ENCODE results near the gene KDM4D. TPM values are rescaled to one million over a fixed set of nuclear protein-coding genes. Genes with fewer than 3 reads are reported as not detected.
A peak's percentile ranks its signal among the peaks of the same experiment; 100 is the strongest.

KDM4D gene
- total RNA-seq (2012; rRNA removed), result 0.90 and 1.1 TPM in 2 replicates
- 0.99 and 1.1 TPM in 2 replicates for polyA plus RNA-seq (2012; rRNA removed)
- polyA plus RNA-seq (2012; cell fraction: cytosol; rRNA removed), result 0.40 and 0.84 TPM in 2 replicates
- polyA plus RNA-seq (2012; cell fraction: nucleus; rRNA removed; ENCODE audit: low replicate concordance), result 0.45 and 0.65 TPM in 2 replicates
- Bru-seq, nascent RNA, result percentile 36 among the genes with signal in this experiment
- BruChase-seq, experiment 1, labeled RNA remaining after a 6-hour chase, result percentile 21 among the genes with signal in this experiment
- BruChase-seq, experiment 2, labeled RNA remaining after a 2-hour chase, result percentile 30 among the genes with signal in this experiment
- long read RNA-seq, partial matches to known transcripts, result 0 of 2 reads
- long read RNA-seq, other reads (novel, unspliced or antisense), result 0 of 2 reads

GRCh38 chr11:94973099-94973968, at the start of gene KDM4D, which contains the start of gene CWC15:
TSS of gene KDM4D (plus strand) at chr11:94973709. CDS start at chr11:94997373, 23,664 bp downstream.
TSS of gene CWC15 (minus strand) at chr11:94973556. CDS start at chr11:94972185, 1,371 bp downstream.
- Histone ChIP-seq H2AFZ (replicated peaks; ENCODE audit: low read length, poor library complexity) (peak within 1 kb of the TSS; percentile 96), H2BK120ac (ENCODE audit: low read depth, low read length) (peak within 1 kb of the TSS; percentile 58), H3K4me2 (ENCODE audit: low read depth, low read length) (peak within 1 kb of the TSS; percentile 99), H2BK20ac (ENCODE audit: low read depth, low read length) (no peak within 1 kb of the TSS), H3K9me3 (ENCODE audit: control insufficient read depth, insufficient read depth, low read length) (no peaks in the 10 kb centered on the region), H3K23ac (ENCODE audit: low read depth, low read length) (peak within 1 kb of the TSS; percentile 90), H2AK9ac (replicated peaks; ENCODE audit: low read depth, low read length, poor library complexity) (peak within 1 kb of the TSS; percentile 74), H2BK5ac (ENCODE audit: low read depth, low read length, poor library complexity, severe bottlenecking) (peak within 1 kb of the TSS; percentile 82), H3K4me3 (ENCODE audit: insufficient read depth, low read depth, low read length) (peak within 1 kb of the TSS; percentile 95), H4K20me1 (ENCODE audit: insufficient read depth, low read length) (no peaks in the 10 kb centered on the region), H4K5ac (ENCODE audit: low read depth, low read length) (peak within 1 kb of the TSS; percentile 95), H3K4ac (ENCODE audit: low read depth, low read length) (peak within 1 kb of the TSS; percentile 94), H3K9me1 (ENCODE audit: insufficient read depth, low read length) (no peaks in the 10 kb centered on the region), H3K27ac (ENCODE audit: insufficient read depth, low read length) (peak within 1 kb of the TSS; percentile 95), H3K4me1 (ENCODE audit: control insufficient read depth, insufficient read depth, low read length) (no peaks in the 10 kb centered on the region), H3K36me3 (ENCODE audit: control insufficient read depth, insufficient read depth, low read length) (peaks cover 9% of the 10 kb centered on the region), H3K18ac (ENCODE audit: low read depth, low read length) (peak within 1 kb of the TSS; percentile 58; the same call in 1 of the 2 replicates), H3K14ac (replicated peaks; ENCODE audit: low read depth, low read length) (peak within 1 kb of the TSS; percentile 86), H3K27me3 (ENCODE audit: control insufficient read depth, insufficient read depth, low read length) (no peaks in the 10 kb centered on the region), H2AK5ac (ENCODE audit: low read depth, low read length) (no peak within 1 kb of the TSS; the same call in 1 of the 2 replicates), H4K8ac (ENCODE audit: low read depth in 2 of 2, low read length in 2 of 2) (peak within 1 kb of the TSS; percentile 87 to 94), H2BK15ac (ENCODE audit: low read depth, low read length) (0 out of 3 replicates have a peak within 1 kb of the TSS, but pooled peaks have one; percentile 18), H3K56ac (ENCODE audit: extremely low read depth, insufficient read depth, low read length) (peak within 1 kb of the TSS; percentile 75; the same call in 1 of the 2 replicates), H3K79me1 (ENCODE audit: low read depth in 1 of 2, low read length in 2 of 2) (peaks cover 9 to 16% of the 10 kb centered on the region in 2 experiments), H4K91ac (ENCODE audit: insufficient read depth, low read depth, low read length) (peak within 1 kb of the TSS; percentile 86), H3K9ac (ENCODE audit: low read depth, low read length) (peak within 1 kb of the TSS; percentile 99)
- BruUV-seq (replicated peaks), result no TSS peak
- dilution Hi-C loops (cut with HindIII; ENCODE audit: low sequenced_read_pairs, unreplicated experiment) (no loop called here), in situ Hi-C loops (cut with MboI; ENCODE audit: low sequenced_read_pairs) (loop anchor here (5.0 to 10.0 kb wide), 2 partner anchors 351 to 1451 kb away; no protein-coding TSS in a partner anchor), intact Hi-C loops (cut with micrococcal nuclease) (loop anchor here (5.0 to 10.0 kb wide), 5 partner anchors 94 to 1454 kb away; partner anchors contain the start of gene SRSF8)
- ChIA-PET POLR2A (ENCODE audit: unreplicated experiment) (interaction anchor here (0.6 kb wide), 1 partner anchor 1310 kb away, joined by 3 read pairs; no protein-coding TSS in a partner anchor), CTCF (interaction anchor here (0.6 to 1.2 kb wide), 2 partner anchors 96 to 351 kb away, joined by 3 read pairs; no protein-coding TSS in a partner anchor)
- ATAC-seq (ENCODE audit: low read depth) (peak; percentile 100), DNase-seq (peak; percentile 90)
- WGBS, 2 experiments (ENCODE audit: extremely low coverage in 2 of 2, insufficient read length in 1 of 2), result no CpG with 5 or more reads among the region's 66 CpGs
- TF ChIP-seq FOS (IDR thresholded peaks at IDR 0.05; ENCODE audit: low read depth, low read length) (no peak), ELK1 (IDR thresholded peaks at IDR 0.05; ENCODE audit: borderline replicate concordance, low read depth, low read length) (no peak), CEBPB (IDR thresholded peaks at IDR 0.05; ENCODE audit: low read depth, low read length) (no peak), NFE2L2 (IDR thresholded peaks at IDR 0.05; ENCODE audit: low read depth, low read length) (no peak), SMC3 (IDR thresholded peaks at IDR 0.05; ENCODE audit: low read depth, low read length) (0 out of 2 replicates have a peak, but pooled peaks have one; percentile 11), RFX5 (IDR thresholded peaks at IDR 0.05; ENCODE audit: low read depth, low read length) (no peak), POLR2A (IDR thresholded peaks at IDR 0.05; ENCODE audit: low read depth, low read length) (peak; percentile 78), CTCF (conservative IDR thresholded peaks at IDR 0.05; ENCODE audit: low read depth, low read length) (no peak), CHD1 (IDR thresholded peaks at IDR 0.05; ENCODE audit: low read depth, low read length) (no peak), RCOR1 (IDR thresholded peaks at IDR 0.05; ENCODE audit: insufficient replicate concordance, low read length) (no peak), BHLHE40 (IDR thresholded peaks at IDR 0.05; ENCODE audit: low read depth, low read length) (no peak)
